GM23248 (cell line): Measurements from ENCODE around the gene GRB10.

Experiments used
- EZH2 ChIP-seq: fragments of 200-600 bp; sonication (generic); IDR thresholded peaks from 2 replicates; pipeline ENCODE4 v1.6.1; 2018; ENCODE audit warnings: antibody characterized with exemption, mild to moderate bottlenecking; ENCODE audit not compliant: insufficient read depth, poor library complexity, severe bottlenecking
- EZH2phosphoT487 ChIP-seq: fragments of 200-600 bp; sonication (generic); IDR thresholded peaks from 2 replicates; pipeline ENCODE4 v1.6.1; 2018; ENCODE audit warnings: antibody characterized with exemption, moderate library complexity, mild to moderate bottlenecking, low read depth; ENCODE audit not compliant: insufficient read depth

DNA sequence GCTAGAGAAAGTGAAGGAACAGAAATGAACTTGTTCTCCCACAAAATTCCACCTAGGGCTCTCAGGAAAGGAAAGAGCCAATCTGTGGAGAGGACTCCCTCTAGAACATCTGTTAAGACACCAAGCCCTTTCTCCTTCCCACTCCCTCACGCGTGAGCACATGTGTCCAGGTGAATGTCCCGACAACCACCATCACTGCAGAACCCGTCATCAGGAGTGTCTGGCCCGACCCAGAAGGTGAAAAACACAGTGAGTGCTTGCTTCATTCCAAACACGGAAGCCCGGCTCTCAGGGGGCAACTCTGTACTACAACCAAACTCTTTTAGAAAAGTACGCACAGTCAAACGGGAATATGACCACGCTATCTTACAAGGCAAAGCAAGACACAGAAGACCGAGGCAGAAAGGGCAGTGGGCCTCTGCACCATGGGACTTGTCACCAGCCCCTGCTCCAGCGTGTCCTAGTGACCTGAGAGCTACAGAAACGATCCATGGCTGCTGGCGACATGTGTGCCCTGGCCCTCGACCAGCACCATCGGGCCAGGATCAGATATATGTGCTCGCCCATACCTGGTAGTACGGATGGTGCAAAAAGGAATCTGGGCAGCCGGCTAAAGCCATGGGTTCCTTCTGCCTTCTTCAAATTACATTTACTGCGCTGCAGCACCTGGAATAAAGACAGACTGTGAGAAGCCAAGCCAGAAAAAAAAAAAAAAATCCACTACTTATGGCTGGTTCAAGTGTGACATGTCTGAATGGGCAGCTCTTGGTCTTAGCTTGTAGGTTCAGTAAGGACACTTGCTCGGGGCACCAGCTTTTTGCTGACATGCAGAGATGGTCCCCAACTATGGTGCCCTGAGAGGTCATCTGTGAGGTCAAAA is 50.8 kb downstream of the GRB10 start:
- no peak for TF ChIP-seq EZH2phosphoT487
- TF ChIP-seq EZH2: no peak
